Activated naive CD8-positive, alpha-beta T cell treated with anti-CD3 and anti-CD28 coated beads for 36 hours (primary cell): ENCODE measurements around the gene MXD3. TPM values are rescaled to one million over a fixed set of nuclear protein-coding genes. Genes with fewer than 3 reads are reported as not detected.
A peak's percentile ranks its signal among the peaks of the same experiment; 100 is the strongest.
"Not testable (repeated sequence)": the region's sequence is repeated elsewhere in the genome, so short reads cannot be mapped to it uniquely, and the experiment has no call there.

Source experiments
- DNase-seq: peaks from one replicate; pipeline ENCODE4 v3.0.0; 2021
- H3K27ac Mint-ChIP-seq: one replicate; pipeline ENCODE4 v1.8.0; 2022; ENCODE audit warnings: mild to moderate bottlenecking, moderate library complexity, mixed read lengths
- H3K27me3 Mint-ChIP-seq: one replicate; pipeline ENCODE4 v1.8.0; 2022; ENCODE audit warnings: mild to moderate bottlenecking, mixed read lengths
- H3K36me3 Mint-ChIP-seq: one replicate; pipeline ENCODE4 v1.8.0; 2021; ENCODE audit warnings: mild to moderate bottlenecking, mixed read lengths
- H3K4me1 Mint-ChIP-seq: one replicate; pipeline ENCODE4 v1.8.0; 2021; ENCODE audit warnings: mixed read lengths
- H3K4me3 Mint-ChIP-seq: one replicate; pipeline ENCODE4 v1.8.0; 2022; ENCODE audit warnings: mild to moderate bottlenecking, moderate library complexity, mixed read lengths
- H3K9me3 Mint-ChIP-seq: one replicate; pipeline ENCODE4 v1.8.0; 2022; ENCODE audit warnings: mixed read lengths
- total RNA-seq, 2 experiments: library from RNA; stranded (reverse); gene quantifications; one replicate each; pipeline ENCODE4 v1.2.3, GENCODE V29; 2021

The MXD3 gene, protein sequence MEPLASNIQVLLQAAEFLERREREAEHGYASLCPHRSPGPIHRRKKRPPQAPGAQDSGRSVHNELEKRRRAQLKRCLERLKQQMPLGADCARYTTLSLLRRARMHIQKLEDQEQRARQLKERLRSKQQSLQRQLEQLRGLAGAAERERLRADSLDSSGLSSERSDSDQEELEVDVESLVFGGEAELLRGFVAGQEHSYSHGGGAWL
- total RNA-seq: 10 to 100 TPM; 14.7 to 17.3 TPM

DNA sequence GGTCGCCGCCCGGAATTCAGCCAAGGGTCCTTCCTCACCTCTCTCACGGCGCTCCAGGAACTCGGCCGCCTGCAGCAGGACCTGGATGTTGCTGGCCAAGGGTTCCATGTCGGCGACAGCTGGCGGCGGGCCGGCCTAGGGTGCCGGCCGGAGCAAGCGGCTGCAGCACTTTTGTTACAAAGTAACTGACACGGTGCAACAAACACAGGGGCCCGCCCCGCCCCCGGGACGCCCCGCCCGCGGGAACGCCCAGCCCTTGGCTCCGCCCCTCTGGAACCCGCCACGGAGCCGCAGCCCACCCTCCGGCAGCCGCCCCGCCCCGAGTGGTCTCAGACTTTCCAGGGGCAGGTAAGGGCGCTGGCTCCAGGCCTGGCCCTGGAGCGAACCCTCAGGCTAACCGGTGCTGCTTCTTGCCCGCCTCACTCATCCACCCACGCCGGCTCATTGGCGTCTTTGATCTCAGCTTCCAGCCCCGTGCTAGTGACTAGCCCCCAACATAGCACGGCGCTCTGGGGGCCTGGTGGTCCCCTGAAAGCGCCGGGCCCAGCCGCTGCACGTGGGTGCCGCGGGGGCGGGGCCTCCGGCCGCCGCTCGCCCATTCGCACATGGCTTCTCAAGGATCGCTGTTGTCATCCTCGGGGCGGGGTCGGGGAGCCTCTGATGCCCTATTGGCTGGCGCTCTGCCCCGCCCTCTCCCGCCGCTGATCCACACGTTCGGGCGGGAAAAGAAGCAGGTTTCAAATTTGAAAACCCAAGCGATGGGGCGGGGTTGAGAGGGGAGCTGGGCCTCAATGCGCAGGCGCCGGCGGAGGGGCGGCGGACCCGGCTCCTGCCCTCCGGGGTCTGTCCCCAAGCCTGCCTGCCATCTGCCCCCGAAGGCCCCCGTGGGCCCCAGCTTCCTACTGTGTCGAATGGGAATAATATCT is at the start of gene MXD3:
MXD3 (minus strand) TSS at position 176 of the 926 bp plus-strand sequence; CDS start at position 108, 68 bp downstream.
- Mint-ChIP-seq H3K27me3 (no peaks in the 10 kb centered on the region), H3K4me3 (peak within 1 kb of the TSS; percentile 87), H3K9me3 (no peaks in the 10 kb centered on the region), H3K27ac (peak within 1 kb of the TSS; percentile 90), H3K36me3 (peaks cover 11% of the 10 kb centered on the region), H3K4me1 (peaks cover 14% of the 10 kb centered on the region)
- DNase-seq: peak; percentile 99

DNA sequence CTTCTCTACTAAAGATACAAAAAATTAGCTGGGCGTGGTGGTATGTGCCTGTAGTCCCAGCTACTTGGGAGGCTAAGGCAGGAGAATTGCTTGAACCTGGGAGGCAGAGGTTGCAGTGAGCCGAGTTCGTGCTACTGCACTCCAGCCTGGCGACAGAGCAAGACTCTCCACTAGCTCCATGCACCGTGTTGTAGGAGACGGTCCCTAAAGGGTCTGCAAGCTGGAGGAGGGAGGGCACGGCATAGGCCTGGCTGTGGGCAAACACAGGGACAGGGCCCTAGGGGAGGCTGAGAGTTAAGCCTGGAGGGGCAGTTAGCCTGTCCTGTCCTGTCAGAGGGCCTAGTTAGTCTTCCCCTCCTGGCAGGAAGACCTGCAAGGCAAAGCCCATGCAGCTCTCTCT is 49.0 kb upstream of the MXD3 start:
- peaks cover 83% of the 10 kb centered on the region for H3K4me1 Mint-ChIP-seq
- not testable (repeated sequence) for H3K36me3 Mint-ChIP-seq, H3K4me3 Mint-ChIP-seq, DNase-seq, H3K27me3 Mint-ChIP-seq, H3K9me3 Mint-ChIP-seq
- H3K27ac Mint-ChIP-seq: peak overlapping the region; percentile 29

DNA sequence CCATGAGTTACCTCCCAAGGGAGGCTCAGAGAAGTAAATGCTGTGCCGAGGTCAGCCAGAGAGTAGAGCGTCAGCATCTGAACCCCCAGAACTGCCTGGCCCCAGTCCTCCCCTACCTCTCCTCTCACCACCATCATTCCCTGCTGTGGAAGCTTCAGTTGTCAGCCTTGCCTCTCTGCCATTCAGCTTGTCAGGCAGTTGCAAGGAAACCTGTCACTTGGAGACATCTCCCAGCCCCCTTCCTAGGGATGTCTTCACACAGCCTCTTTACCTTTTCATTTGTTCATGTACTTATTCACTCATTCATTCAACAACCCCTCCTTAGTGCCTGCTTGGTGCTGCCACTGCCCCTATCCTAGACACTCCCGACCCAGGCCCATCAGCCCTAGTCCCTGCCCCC is 48.2 kb upstream of the MXD3 start:
- H3K4me1 Mint-ChIP-seq: peaks cover 82% of the 10 kb centered on the region
- peak overlapping the region; percentile 86 for H3K27ac Mint-ChIP-seq
- DNase-seq: no peak
- peaks cover 6% of the 10 kb centered on the region for H3K9me3 Mint-ChIP-seq
- H3K27me3 Mint-ChIP-seq: no peaks in the 10 kb centered on the region
- peaks cover 14% of the 10 kb centered on the region for H3K36me3 Mint-ChIP-seq
- peak overlapping the region; percentile 92 for H3K4me3 Mint-ChIP-seq

DNA sequence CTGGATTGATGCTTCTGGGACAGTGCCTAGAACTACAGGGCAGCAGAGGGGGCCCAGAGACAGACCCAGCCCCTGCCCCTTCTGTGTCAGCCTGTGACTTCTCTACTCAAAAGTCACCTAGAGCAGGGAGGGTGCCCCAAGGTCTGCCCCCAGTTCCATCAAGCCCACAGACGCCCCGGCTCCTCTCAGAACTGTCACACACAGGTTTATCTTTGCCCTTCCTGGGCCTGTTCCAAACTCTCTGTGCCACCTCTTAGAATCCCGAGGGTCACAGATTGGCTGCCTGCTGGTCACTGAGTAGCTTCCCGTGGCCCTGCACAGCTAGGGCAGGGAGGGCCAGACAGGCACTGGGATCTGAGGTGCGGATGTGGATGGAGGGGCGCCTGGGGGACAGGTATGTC is 47.8 kb upstream of the MXD3 start:
- no peak for DNase-seq
- Mint-ChIP-seq H3K36me3 (peaks cover 14% of the 10 kb centered on the region), H3K4me3 (peak overlapping the region; percentile 92), H3K27me3 (no peaks in the 10 kb centered on the region), H3K4me1 (peaks cover 79% of the 10 kb centered on the region), H3K27ac (peak overlapping the region; percentile 86), H3K9me3 (peaks cover 10% of the 10 kb centered on the region)

DNA sequence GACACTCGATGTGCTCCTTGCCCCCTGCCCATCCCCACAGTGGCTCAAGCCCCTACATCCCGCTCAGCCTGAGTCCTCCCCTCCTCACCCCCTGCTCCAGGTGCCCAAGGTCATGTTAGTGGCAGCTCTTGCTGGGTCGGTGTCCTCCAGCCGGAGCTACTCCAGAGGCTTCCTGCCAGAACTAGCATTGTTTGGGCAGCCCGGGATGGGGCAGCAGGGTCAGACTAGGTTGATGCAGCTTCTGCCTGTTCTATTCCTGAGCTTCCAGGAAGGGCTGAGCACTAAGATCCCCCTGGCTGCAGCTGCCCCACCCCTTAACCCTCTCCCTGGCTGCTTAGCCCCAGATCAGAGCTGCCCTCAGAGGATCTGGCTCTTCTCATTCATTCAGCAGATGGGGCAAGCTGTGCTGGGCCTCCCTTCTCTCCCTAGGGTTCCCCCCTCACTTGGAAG is 46.7 kb upstream of the MXD3 start:
- peaks cover 14% of the 10 kb centered on the region for H3K36me3 Mint-ChIP-seq
- peak overlapping the region; percentile 92 for H3K4me3 Mint-ChIP-seq
- DNase-seq: no peak
- H3K27me3 Mint-ChIP-seq: no peaks in the 10 kb centered on the region
- H3K9me3 Mint-ChIP-seq: peaks cover 10% of the 10 kb centered on the region
- H3K4me1 Mint-ChIP-seq: peaks cover 72% of the 10 kb centered on the region
- H3K27ac Mint-ChIP-seq: peak overlapping the region; percentile 86

DNA sequence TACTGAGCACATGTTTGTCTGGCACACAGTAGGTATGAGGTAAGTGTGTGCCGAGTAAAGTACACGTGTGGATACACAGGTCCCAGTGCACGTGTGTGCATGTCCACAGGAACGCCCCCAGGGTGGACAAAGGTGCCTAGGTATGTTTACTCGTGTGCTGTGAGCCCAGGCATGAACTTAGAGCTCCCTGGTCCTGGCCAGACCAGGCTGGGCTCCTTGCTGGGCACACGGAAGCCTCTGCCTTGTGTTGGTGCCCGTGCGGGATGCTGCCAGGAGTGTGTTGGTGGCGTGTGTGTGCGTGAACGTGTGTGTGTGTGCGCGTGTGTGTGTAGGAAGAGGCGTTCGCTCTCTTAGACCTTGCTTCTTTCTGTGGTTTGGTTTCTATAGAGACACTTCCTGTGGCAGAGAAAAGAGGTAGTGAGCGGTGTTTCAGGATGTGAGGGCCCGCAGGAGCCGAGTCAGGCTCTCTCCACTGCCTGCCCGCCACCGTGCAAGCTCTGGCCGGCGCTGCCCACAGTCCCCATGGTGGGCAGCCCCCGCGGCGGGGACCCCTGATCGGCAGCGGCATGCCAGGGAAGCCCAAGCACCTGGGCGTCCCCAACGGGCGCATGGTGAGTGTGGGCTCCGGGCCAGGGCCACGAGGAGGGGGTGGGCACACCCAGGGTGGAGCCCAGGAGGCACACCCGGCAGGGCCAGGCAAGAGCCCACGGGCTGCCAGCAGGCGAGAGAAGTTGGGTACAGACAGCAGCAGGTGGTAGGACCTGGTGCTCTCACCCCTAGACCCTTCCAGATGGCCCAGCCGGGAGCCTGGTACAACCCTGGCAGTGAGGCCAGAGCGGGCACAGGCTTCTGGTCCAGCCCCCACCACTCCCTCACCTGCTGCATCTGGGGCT is 46.0 kb upstream of the MXD3 start, which contains the start of gene RGS14:
RGS14 (plus strand) TSS at position 466 of the 893 bp plus-strand sequence; CDS start at position 567, 101 bp downstream.
- peak; percentile 67 for DNase-seq
- Mint-ChIP-seq H3K4me3 (peak within 1 kb of the TSS; percentile 92), H3K27ac (peak within 1 kb of the TSS; percentile 87), H3K4me1 (peaks cover 66% of the 10 kb centered on the region), H3K27me3 (no peaks in the 10 kb centered on the region), H3K36me3 (peaks cover 14% of the 10 kb centered on the region), H3K9me3 (peaks cover 10% of the 10 kb centered on the region)

DNA sequence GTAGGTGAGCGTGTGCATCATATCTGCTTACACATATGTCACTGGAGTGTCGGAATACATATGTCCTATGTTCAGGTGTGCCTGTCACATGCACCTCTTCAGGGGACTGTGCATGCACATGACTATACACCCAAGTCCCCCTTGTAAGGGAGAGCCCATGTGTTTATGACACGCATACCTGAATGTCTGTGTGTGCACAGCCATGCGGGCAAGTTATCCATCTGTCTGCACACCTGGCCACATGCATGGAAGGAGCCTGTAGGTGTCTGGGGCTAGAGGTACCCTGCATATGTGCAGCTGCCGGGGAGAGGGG is 45.4 kb upstream of the MXD3 start:
- DNase-seq: no peak
- peaks cover 10% of the 10 kb centered on the region for H3K9me3 Mint-ChIP-seq
- H3K27me3 Mint-ChIP-seq: no peaks in the 10 kb centered on the region
- peaks cover 14% of the 10 kb centered on the region for H3K36me3 Mint-ChIP-seq
- peaks cover 62% of the 10 kb centered on the region for H3K4me1 Mint-ChIP-seq
- H3K4me3 Mint-ChIP-seq: peak overlapping the region; percentile 92
- H3K27ac Mint-ChIP-seq: peak overlapping the region; percentile 87

DNA sequence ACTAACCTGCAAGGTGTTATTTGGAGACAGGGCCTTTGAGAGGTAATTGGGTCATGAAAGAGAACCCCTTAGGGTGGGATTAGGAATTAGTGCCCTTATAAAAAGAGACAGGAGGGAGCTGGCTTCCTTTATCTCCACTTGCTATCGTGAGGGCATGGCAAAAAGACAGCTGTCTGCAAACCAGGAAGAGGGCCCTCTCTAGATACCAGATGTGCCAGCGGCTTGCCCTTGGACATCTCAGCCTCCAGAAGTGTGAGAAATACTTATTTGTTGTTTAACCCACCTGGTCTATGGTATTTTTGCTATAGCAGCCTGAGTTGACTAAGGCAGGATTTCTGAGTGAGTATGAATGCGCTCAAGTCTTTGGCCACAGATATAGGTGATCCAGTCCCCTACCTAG is 45.0 kb upstream of the MXD3 start:
- no peaks in the 10 kb centered on the region for H3K27me3 Mint-ChIP-seq
- H3K27ac Mint-ChIP-seq: peak overlapping the region; percentile 87
- peaks cover 61% of the 10 kb centered on the region for H3K4me1 Mint-ChIP-seq

DNA sequence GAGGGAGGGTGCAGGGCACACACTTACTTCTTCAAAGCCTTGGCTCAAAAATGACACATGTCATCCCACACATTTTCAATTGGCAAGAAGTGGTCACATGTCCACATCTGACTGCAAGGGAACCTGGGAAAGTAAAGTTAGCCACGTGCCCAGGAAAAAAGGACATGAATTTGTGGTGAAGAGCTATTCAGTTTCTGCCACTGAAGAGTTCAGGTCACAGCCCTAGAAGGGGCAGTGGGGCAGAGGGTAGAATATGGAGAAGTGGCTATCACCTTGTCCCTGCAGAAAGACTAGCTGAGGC is 44.1 kb upstream of the MXD3 start:
- Mint-ChIP-seq H3K4me3 (no peak overlapping the region), H3K27me3 (no peaks in the 10 kb centered on the region), H3K4me1 (peaks cover 54% of the 10 kb centered on the region), H3K9me3 (peaks cover 10% of the 10 kb centered on the region), H3K36me3 (peaks cover 12% of the 10 kb centered on the region), H3K27ac (no peak overlapping the region)
- no peak for DNase-seq

More for the DNA sequence above, 45.0 kb upstream of the MXD3 start:
- H3K4me3 Mint-ChIP-seq: peak overlapping the region; percentile 92
- H3K36me3 Mint-ChIP-seq: peaks cover 13% of the 10 kb centered on the region
- H3K9me3 Mint-ChIP-seq: peaks cover 10% of the 10 kb centered on the region
- no peak for DNase-seq

DNA sequence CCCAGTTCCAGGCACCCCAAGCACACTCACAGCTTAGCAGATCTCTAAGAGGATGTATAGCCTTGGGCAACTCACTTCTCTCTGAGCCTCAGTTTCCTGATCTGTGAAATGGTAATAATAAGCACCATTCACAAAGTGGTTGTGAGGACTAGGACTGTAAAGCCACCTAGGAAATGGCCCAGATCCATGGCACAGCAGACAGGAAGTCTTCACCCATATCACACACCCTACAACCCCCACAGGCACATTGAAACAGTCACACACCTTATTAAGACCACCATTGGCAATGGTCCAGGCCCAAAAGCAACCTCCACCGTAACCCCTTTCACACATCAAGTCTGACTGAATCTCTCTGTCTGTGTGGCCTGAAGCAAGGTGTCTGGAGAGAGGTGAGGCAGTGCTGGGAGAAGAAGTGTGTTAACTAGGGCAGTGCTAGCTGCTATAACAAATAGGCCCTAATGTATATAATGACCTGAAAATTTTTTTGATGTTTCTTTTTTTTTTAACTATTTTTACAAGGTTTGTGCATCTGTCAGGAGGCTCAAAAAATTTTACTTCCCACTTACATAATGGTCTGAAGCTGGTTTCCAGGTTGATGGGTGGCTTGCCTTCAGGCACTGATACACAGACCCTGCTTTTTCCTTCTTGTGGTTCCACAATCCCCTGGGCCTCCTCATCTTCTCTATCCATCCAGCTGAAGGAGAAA is 43.6 kb upstream of the MXD3 start:
- peaks cover 56% of the 10 kb centered on the region for H3K4me1 Mint-ChIP-seq
- no peak overlapping the region for H3K27ac Mint-ChIP-seq
- H3K9me3 Mint-ChIP-seq: peaks cover 10% of the 10 kb centered on the region
- H3K27me3 Mint-ChIP-seq: no peaks in the 10 kb centered on the region
- no peak for DNase-seq
- H3K36me3 Mint-ChIP-seq: peaks cover 12% of the 10 kb centered on the region
- H3K4me3 Mint-ChIP-seq: no peak overlapping the region

DNA sequence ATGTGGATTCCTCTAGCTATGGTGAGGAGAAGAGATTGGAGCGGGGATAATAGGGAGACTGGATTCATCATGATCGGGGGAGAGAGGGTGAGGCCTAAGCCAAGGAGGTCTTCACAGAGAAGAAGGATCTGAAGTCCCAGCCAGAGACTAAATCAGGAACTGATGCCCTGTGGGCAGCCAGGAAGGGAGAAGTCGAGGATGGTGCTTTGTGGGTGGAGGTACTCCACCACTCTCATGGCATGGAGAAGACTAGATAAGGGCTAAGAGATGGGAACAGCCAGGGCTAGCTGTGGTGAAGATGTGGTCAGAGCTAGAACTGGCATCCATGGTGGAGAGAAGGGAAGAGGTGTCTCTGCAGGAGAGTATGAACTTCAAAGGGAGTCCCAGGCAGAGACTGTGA is 43.0 kb upstream of the MXD3 start:
- Mint-ChIP-seq H3K4me1 (peaks cover 55% of the 10 kb centered on the region), H3K27ac (no peak overlapping the region), H3K27me3 (no peaks in the 10 kb centered on the region), H3K36me3 (peaks cover 12% of the 10 kb centered on the region), H3K9me3 (peaks cover 10% of the 10 kb centered on the region), H3K4me3 (no peak overlapping the region)
- no peak for DNase-seq

DNA sequence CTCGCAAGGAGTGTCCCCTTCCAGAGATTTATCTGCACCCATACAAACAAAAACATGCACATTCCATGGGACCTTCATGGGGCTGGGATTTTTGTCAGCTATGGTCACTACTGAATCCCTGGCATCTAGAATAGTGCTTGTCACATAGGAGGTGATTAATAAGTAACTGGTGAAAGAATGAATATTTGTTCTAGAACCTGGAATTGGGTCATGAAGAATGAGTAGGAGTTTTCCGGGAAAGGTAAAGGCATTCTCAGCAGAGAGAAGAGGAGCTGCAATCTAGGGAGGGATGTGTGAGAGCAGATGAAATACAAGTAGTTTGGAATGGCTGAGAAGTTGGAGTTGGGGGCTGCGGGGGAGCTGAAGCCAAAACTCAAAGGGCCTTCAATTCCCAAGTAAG is 42.6 kb upstream of the MXD3 start:
- Mint-ChIP-seq H3K4me3 (no peak overlapping the region), H3K4me1 (peaks cover 53% of the 10 kb centered on the region), H3K9me3 (peaks cover 10% of the 10 kb centered on the region), H3K27ac (no peak overlapping the region), H3K36me3 (peaks cover 14% of the 10 kb centered on the region), H3K27me3 (no peaks in the 10 kb centered on the region)
- DNase-seq: no peak

DNA sequence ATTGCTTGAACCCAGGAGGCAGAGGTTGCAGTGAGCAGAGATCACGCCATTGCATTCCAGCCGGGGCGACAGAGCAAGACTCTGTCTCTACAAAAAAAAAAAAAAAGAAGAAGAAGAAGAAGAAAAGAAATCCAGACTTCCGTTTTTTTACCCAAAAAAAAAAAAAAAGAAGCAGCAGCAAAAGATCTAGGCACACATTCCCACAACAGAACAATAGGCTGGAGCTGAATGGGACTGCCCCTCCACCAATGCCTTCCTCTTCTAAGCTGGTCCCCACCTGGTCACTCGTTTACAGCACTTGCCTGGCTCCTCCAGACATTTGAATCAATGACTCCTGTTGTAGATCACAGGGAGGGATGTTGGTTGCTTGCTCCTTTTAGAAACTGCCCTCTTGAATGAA is 41.4 kb upstream of the MXD3 start:
- peaks cover 47% of the 10 kb centered on the region for H3K4me1 Mint-ChIP-seq
- H3K4me3 Mint-ChIP-seq: no peak overlapping the region
- no peak overlapping the region for H3K27ac Mint-ChIP-seq
- H3K27me3 Mint-ChIP-seq: no peaks in the 10 kb centered on the region
- peaks cover 14% of the 10 kb centered on the region for H3K36me3 Mint-ChIP-seq
- peaks cover 10% of the 10 kb centered on the region for H3K9me3 Mint-ChIP-seq
- no peak for DNase-seq
